H9 (cell line): ENCODE measurements around the gene CLASP2. TPM values are rescaled to one million over a fixed set of nuclear protein-coding genes. Genes with fewer than 3 reads are reported as not detected.

Source experiments
- DNase-seq: peaks from one replicate; pipeline ENCODE4 v3.0.0-alpha.2; 2017
- H2AFZ ChIP-seq: one replicate; pipeline ENCODE4 v1.6.1; 2013; ENCODE audit warnings: mild to moderate bottlenecking, low read length, control low read depth, moderate library complexity
- H2AK5ac ChIP-seq: 2 replicates; pipeline ENCODE4 v1.6.1; 2013; ENCODE audit warnings: low read length, control low read depth, mixed read lengths; ENCODE audit not compliant: insufficient read length
- H2BK120ac ChIP-seq: one replicate; pipeline ENCODE4 v1.6.1; 2013; ENCODE audit warnings: low read depth, mild to moderate bottlenecking, low read length, control low read depth, inconsistent platforms; ENCODE audit not compliant: poor library complexity, severe bottlenecking
- H2BK12ac ChIP-seq: 2 replicates; pipeline ENCODE4 v1.6.1; 2013; ENCODE audit warnings: low read length, control low read depth, mixed read lengths, low read depth; ENCODE audit not compliant: insufficient read length
- H2BK15ac ChIP-seq: 2 replicates; pipeline ENCODE4 v1.6.1; 2013; ENCODE audit warnings: low read depth, low read length, control low read depth
- H2BK20ac ChIP-seq: one replicate; pipeline ENCODE4 v1.6.1; 2013; ENCODE audit warnings: low read depth, mild to moderate bottlenecking, low read length, control low read depth, inconsistent platforms; ENCODE audit not compliant: poor library complexity, severe bottlenecking
- H2BK5ac ChIP-seq: 2 replicates; pipeline ENCODE4 v1.6.1; 2013; ENCODE audit warnings: low read length, control low read depth, mixed read lengths; ENCODE audit not compliant: insufficient read length
- H3K14ac ChIP-seq: 2 replicates; pipeline ENCODE4 v1.6.1; 2013; ENCODE audit warnings: low read length, control low read depth; ENCODE audit not compliant: insufficient read depth
- H3K18ac ChIP-seq: 2 replicates; pipeline ENCODE4 v1.6.1; 2013; ENCODE audit warnings: low read depth, mild to moderate bottlenecking, mixed read lengths, low read length, control low read depth; ENCODE audit not compliant: insufficient read length
- H3K23ac ChIP-seq: 2 replicates; pipeline ENCODE4 v1.6.1; 2013; ENCODE audit warnings: low read length, control low read depth, mixed read lengths, low read depth; ENCODE audit not compliant: insufficient read length
- H3K23me2 ChIP-seq: 2 replicates; pipeline ENCODE4 v1.6.1; 2013; ENCODE audit warnings: low read depth, mild to moderate bottlenecking, mixed read lengths, low read length, control low read depth; ENCODE audit not compliant: insufficient read length, poor library complexity, severe bottlenecking
- H3K27ac ChIP-seq: 2 replicates; pipeline ENCODE4 v1.5.1; 2013; ENCODE audit warnings: low read length, control low read depth, mixed read lengths, low read depth; ENCODE audit not compliant: insufficient read length
- H3K27me3 ChIP-seq: 2 replicates; pipeline ENCODE4 v1.6.1; 2013; ENCODE audit warnings: low read length, control low read depth, inconsistent platforms; ENCODE audit not compliant: insufficient read depth
- H3K4ac ChIP-seq: 2 replicates; pipeline ENCODE4 v1.6.1; 2013; ENCODE audit warnings: low read depth, mild to moderate bottlenecking, control low read depth, inconsistent platforms, low read length, moderate library complexity
- H3K4me1 ChIP-seq: 2 replicates; pipeline ENCODE4 v1.6.1; 2013; ENCODE audit warnings: low read length, control low read depth, inconsistent platforms; ENCODE audit not compliant: insufficient read depth
- H3K4me2 ChIP-seq: 2 replicates; pipeline ENCODE4 v1.6.1; 2013; ENCODE audit warnings: low read length, control low read depth, mixed read lengths; ENCODE audit not compliant: insufficient read length, insufficient read depth
- H3K56ac ChIP-seq: 2 replicates; pipeline ENCODE4 v1.6.1; 2013; ENCODE audit warnings: low read depth, mild to moderate bottlenecking, mixed read lengths, low read length, control low read depth; ENCODE audit not compliant: insufficient read length
- H3K79me1 ChIP-seq: 2 replicates; pipeline ENCODE4 v1.6.1; 2013; ENCODE audit warnings: low read depth, mild to moderate bottlenecking, moderate library complexity, low read length, control low read depth, inconsistent platforms; ENCODE audit not compliant: insufficient read depth, poor library complexity, severe bottlenecking
- H3K79me2 ChIP-seq: 2 replicates; pipeline ENCODE4 v1.6.1; 2013; ENCODE audit warnings: low read length, control low read depth, inconsistent platforms; ENCODE audit not compliant: insufficient read depth
- H3K9ac ChIP-seq: 2 replicates; pipeline ENCODE4 v1.6.1; 2013; ENCODE audit warnings: low read length, control low read depth, mixed read lengths; ENCODE audit not compliant: insufficient read length; ENCODE audit errors: extremely low read depth
- H3K9me3 ChIP-seq: one replicate; pipeline ENCODE4 v1.6.1; 2013; ENCODE audit warnings: low read depth, low read length, inconsistent platforms; ENCODE audit not compliant: control insufficient read depth
- H3T11ph ChIP-seq: one replicate; pipeline ENCODE4 v1.6.1; 2013; ENCODE audit warnings: mild to moderate bottlenecking, low read length, control low read depth, inconsistent platforms
- H4K20me1 ChIP-seq: one replicate; pipeline ENCODE4 v1.6.1; 2013; ENCODE audit not compliant: control insufficient read depth, insufficient read length, insufficient read depth
- H4K5ac ChIP-seq: 2 replicates; pipeline ENCODE4 v1.6.1; 2013; ENCODE audit warnings: low read depth, mild to moderate bottlenecking, mixed read lengths, low read length, control low read depth; ENCODE audit not compliant: insufficient read length
- H4K8ac ChIP-seq: replicated peaks from 2 replicates; pipeline ENCODE4 v1.6.1; 2013; ENCODE audit warnings: low read length, control low read depth, mixed read lengths, low read depth; ENCODE audit not compliant: insufficient read length
- H4K91ac ChIP-seq: 2 replicates; pipeline ENCODE4 v1.6.1; 2013; ENCODE audit warnings: low read depth, mild to moderate bottlenecking, moderate library complexity, mixed read lengths, low read length, control low read depth; ENCODE audit not compliant: insufficient read length
- H3K27ac Mint-ChIP-seq, 3 experiments: 2 replicates in 2 of 3; 3 replicates in 1 of 3; pipeline ENCODE4 v1.8.0; 2020 to 2021; ENCODE audit warnings: mixed read lengths in 3 of 3, mild to moderate bottlenecking in 1 of 3, moderate library complexity in 1 of 3
- H3K27me3 Mint-ChIP-seq: 2 replicates; pipeline ENCODE4 v1.8.0; 2021; ENCODE audit warnings: low read depth, mild to moderate bottlenecking, moderate library complexity, mixed read lengths
- H3K36me3 Mint-ChIP-seq, 3 experiments: 2 replicates in 2 of 3; 3 replicates in 1 of 3; pipeline ENCODE4 v1.8.0; 2020 to 2021; ENCODE audit warnings: low read depth in 3 of 3, mixed read lengths in 3 of 3; ENCODE audit not compliant: insufficient read depth in 1 of 3
- H3K4me1 Mint-ChIP-seq, 2 experiments: 2 replicates each; pipeline ENCODE4 v1.8.0; 2020; ENCODE audit warnings: mixed read lengths in 2 of 2
- H3K4me3 Mint-ChIP-seq, 2 experiments: 2 replicates in 1 of 2; 3 replicates in 1 of 2; pipeline ENCODE4 v1.8.0; 2020 to 2021; ENCODE audit warnings: mild to moderate bottlenecking in 2 of 2, mixed read lengths in 2 of 2, moderate library complexity in 1 of 2
- H3K9me3 Mint-ChIP-seq, 2 experiments: 2 replicates in 1 of 2; 3 replicates in 1 of 2; pipeline ENCODE4 v1.8.0; 2020; ENCODE audit warnings: mild to moderate bottlenecking in 2 of 2, mixed read lengths in 2 of 2, moderate library complexity in 1 of 2
- WGBS: extraction: QIAGEN DNeasy Blood & Tissue Kit; methylation state at CpG from one replicate; pipeline ENCODE4 v1.1.7; 2013; ENCODE audit warnings: missing lambda C conversion rate, low lambda C conversion rate, mixed read lengths; ENCODE audit not compliant: insufficient read length; ENCODE audit errors: extremely low coverage; 5-methylcytosine and 5-hydroxymethylcytosine counted together
- total RNA-seq: library from RNA; stranded (reverse); gene quantifications from 2 replicates; pipeline ENCODE4 v1.2.1, GENCODE V29; 2021
- TF ChIP-seq, protein P1 (sequence below): fragments of 200-600 bp; sonication (generic); conservative IDR thresholded peaks from 3 replicates; pipeline ENCODE4 v1.8.0; 2021; ENCODE audit warnings: antibody characterized with exemption, mild to moderate bottlenecking

CLASP2 gene
- total RNA-seq, 1 experiment from 2014 or later, result 60.5 TPM

DNA sequence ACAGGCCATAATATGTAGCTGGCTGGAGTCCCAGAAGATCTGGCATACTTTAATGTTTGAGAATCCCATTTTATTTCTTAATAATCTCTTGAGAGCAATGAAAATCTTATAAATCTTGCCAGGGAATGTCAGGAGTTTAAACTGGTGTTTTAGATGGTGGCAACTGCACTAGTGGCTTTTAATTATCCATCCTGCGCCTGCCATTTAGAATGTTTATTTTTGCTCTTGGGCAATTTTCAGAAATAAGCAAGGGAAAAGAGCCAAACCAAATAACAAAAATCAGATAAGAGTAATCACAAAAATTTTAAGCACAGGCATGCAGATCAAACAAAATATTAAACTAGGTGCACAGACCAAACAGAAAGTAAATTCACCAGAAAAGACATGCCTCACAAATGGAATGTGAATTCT lies 235.9 kb downstream of the CLASP2 start:
- no peak overlapping the region for H3K14ac ChIP-seq
- no peaks in the 10 kb centered on the region for H3K4me1 ChIP-seq
- H3K4ac ChIP-seq, result no peak overlapping the region
- H4K20me1 ChIP-seq, result no peaks in the 10 kb centered on the region
- no peak overlapping the region for H4K91ac ChIP-seq
- Mint-ChIP-seq H3K4me3 (no peak overlapping the region), H3K36me3 (peaks cover 15 to 34% (median 19%) of the 10 kb centered on the region in 3 experiments), H3K27ac (no peak overlapping the region), H3K27me3 (no peaks in the 10 kb centered on the region), H3K9me3 (peaks cover 27 to 41% of the 10 kb centered on the region in 2 experiments), H3K4me1 (no peaks in the 10 kb centered on the region)
- peaks cover 23% of the 10 kb centered on the region for H3K9me3 ChIP-seq
- H4K8ac ChIP-seq, result no peak overlapping the region
- H3K9ac ChIP-seq, result no peak overlapping the region
- no peak overlapping the region for H3K56ac ChIP-seq
- H2AFZ ChIP-seq, result no peak overlapping the region
- H3K4me2 ChIP-seq, result no peak overlapping the region
- no peak overlapping the region for H2BK120ac ChIP-seq
- no peak overlapping the region for H2BK5ac ChIP-seq
- H4K5ac ChIP-seq, result no peak overlapping the region
- H2BK15ac ChIP-seq, result no peak overlapping the region
- TF ChIP-seq, protein P1, sequence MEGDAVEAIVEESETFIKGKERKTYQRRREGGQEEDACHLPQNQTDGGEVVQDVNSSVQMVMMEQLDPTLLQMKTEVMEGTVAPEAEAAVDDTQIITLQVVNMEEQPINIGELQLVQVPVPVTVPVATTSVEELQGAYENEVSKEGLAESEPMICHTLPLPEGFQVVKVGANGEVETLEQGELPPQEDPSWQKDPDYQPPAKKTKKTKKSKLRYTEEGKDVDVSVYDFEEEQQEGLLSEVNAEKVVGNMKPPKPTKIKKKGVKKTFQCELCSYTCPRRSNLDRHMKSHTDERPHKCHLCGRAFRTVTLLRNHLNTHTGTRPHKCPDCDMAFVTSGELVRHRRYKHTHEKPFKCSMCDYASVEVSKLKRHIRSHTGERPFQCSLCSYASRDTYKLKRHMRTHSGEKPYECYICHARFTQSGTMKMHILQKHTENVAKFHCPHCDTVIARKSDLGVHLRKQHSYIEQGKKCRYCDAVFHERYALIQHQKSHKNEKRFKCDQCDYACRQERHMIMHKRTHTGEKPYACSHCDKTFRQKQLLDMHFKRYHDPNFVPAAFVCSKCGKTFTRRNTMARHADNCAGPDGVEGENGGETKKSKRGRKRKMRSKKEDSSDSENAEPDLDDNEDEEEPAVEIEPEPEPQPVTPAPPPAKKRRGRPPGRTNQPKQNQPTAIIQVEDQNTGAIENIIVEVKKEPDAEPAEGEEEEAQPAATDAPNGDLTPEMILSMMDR, result no peak
- H2BK12ac ChIP-seq, result no peak overlapping the region
- H3K18ac ChIP-seq, result no peak overlapping the region
- no peak for DNase-seq
- H2BK20ac ChIP-seq, result no peak overlapping the region
- no peak overlapping the region for H3K23ac ChIP-seq
- no peaks in the 10 kb centered on the region for H3K79me2 ChIP-seq
- H2AK5ac ChIP-seq, result no peak overlapping the region
- H3K27ac ChIP-seq, result no peak overlapping the region
- H3K27me3 ChIP-seq, result no peaks in the 10 kb centered on the region
- no peaks in the 10 kb centered on the region for H3K79me1 ChIP-seq
- no peak overlapping the region for H3T11ph ChIP-seq
- no CpG with 5 or more reads among the region's 1 CpG for WGBS
- H3K23me2 ChIP-seq, result no peaks in the 10 kb centered on the region
